Right hindlimb (tissue), 1 donor: ENCODE results near the gene TBL1X.
"Not testable (repeated sequence)": the region's sequence is repeated elsewhere in the genome, so short reads cannot be mapped to it uniquely, and the experiment has no call there.

Source experiments
- DNase-seq: peaks from one replicate; pipeline ENCODE4 v3.0.0-alpha.2; 2018

TBL1X gene

DNA sequence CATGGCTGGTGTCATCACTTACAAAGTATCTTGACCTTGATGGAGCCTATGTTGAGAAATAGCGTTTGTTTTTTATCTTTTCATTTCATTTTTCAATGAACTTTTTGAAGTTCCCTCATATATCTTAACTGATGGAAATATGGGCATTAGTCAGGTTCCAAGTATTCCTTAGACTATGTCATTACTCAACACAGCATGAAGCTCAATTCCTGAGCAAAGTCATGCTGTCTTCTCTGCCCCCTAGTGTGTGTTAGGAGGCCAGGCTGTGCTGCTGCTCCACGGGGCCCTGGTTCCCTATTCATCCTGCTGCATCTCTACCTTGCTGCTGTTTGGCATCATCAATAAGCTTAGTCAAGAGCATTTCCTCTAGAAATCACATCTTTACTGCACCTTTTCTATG is 259.9 kb downstream of the TBL1X start:
- no peak for DNase-seq

DNA sequence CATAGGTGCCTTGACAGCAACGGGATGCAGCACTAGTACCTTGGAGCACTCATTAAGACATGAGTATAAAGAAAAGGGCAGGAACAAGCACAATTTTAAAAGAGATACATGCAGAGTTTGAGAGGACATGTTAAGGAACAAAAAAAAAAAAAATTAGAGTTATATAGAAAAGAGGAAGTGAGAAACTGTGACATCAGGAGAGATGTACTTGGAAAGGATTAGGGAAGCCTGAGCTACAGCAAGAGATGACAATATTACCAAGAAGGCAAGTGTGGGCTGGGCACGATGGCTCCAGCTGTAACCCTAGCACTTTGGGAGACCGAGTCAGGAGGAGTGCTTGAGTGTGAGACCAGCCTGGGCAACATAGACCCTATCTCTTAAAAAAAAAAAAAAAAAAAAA is 263.4 kb downstream of the TBL1X start:
- DNase-seq, result no peak

DNA sequence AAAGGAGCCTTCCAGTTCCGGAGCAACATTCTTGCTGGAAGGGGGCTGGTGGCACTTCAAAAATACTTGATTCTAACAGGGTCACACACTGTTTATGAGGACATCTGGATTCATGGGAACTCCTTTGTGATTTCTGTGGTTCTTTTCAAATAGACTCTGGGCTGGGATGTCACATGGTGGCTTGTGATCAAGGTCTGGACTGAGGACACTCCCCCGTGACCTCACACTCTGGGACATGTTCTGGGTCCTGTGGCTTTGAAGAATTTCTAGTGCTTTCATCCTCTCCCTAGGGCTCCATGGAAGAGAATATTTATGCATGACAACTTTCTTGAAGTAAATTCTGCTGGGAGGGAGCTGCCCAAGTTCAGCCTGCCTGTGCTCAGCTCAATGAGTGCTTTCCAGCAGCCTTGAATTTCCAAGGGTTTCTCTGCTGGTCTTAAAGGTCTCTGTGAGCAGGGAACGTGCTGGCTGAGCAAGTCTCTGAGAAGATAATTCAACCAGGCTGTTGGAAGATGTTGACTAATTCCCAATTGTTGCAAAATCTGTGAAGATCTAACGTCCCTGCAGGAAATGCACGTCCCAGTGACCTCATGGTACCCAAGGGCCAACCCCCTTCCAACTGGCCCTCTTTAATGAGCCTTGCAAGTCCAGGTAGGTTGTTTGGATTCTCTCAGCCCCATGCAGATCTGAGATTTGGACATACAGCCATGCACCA is 264.5 kb downstream of the TBL1X start:
- DNase-seq, result no peak

DNA sequence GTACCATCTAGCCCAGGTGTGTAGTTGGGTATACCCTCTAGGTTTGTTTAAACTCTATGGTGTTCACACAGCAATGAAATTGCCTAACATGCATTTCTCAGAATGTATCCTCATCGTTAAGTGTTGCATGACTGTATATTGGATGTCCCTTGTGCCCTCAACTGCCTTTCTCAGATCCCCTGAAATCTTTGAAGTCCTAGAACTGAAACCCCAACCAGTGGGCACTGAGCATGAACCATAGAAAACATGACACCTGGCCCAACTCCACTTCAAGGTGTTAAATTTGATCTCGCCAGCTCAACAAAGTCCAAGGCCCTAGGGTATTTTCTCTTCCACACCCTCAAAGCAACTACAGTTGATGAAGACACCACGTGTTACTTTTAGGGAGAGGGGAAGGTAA is 265.2 kb downstream of the TBL1X start:
- DNase-seq, result no peak

DNA sequence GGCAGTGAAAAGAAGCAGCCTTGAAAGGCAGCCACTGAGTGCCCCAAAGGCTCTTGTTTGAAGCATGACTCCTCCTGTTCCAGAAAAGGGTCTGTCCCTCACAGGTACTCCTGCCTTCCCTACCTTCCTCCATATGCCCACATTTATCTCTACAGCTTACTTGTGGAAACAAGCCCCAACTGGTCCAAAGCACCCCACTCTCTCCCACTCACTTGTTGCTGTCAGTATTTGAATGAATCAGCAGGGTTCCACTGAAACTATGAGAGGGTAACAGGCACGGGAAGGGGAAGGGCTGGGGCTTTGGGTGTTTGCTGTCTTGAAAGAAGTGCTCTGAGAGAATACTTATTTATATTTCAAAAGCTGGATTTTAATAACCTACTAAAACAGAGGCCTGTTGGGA is 265.9 kb downstream of the TBL1X start:
- DNase-seq, result no peak

DNA sequence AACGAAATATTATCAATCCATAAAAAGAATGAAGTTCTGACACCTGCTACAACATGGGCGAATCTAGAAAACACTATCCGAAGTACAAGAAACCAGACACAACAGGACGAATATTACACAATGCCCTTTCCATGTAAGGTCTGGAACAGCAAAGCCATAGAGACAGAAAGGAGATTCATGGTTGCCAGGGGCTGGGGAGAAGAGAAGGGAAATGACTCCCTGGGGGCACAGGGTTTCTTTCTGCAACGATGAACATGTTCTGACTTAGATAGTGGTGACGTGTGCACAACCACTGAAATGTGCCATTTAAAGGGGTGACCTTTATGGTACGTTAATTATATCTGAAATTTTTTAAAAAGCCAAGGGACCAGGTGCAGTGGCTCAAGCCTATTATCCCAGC is 272.5 kb downstream of the TBL1X start:
- no peak for DNase-seq

DNA sequence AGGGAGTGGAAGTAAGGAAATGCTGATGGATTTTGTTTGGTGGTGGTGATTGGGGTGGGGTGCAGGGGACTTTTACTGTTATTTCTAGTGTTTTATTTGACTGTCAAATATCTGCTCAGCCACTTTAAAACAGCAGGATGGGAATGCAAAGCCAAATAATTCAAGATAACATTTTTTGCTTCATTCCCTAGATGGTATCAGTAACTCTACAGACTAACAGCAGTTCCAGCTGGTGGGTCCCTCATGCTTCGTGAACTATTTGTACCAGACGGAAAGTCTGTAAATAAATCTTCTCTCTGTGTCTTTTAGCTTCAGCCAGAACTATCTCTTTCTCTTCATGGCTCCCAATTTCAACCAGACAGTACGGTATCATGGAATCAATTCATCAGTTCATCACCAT is 273.3 kb downstream of the TBL1X start:
- DNase-seq, result no peak

DNA sequence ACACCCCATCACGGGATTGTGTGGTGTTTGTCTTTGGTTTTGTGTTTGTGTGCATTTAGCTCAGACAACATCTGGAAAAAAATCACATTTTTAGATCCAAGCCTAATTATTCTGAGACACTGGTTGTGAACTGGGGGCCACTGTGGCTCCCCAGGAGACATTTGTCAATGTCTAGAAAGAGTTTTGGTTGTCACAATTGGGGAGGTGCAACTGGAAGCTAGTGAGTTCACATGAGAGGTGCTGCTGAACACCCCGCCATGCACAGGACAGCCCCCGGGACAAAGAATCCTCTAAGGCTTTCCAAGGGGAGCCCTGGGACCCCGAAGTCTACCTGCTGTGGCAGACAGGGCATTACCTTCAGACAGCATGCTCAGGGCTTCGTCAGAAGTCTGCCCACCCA is 274.3 kb downstream of the TBL1X start:
- no peak for DNase-seq

DNA sequence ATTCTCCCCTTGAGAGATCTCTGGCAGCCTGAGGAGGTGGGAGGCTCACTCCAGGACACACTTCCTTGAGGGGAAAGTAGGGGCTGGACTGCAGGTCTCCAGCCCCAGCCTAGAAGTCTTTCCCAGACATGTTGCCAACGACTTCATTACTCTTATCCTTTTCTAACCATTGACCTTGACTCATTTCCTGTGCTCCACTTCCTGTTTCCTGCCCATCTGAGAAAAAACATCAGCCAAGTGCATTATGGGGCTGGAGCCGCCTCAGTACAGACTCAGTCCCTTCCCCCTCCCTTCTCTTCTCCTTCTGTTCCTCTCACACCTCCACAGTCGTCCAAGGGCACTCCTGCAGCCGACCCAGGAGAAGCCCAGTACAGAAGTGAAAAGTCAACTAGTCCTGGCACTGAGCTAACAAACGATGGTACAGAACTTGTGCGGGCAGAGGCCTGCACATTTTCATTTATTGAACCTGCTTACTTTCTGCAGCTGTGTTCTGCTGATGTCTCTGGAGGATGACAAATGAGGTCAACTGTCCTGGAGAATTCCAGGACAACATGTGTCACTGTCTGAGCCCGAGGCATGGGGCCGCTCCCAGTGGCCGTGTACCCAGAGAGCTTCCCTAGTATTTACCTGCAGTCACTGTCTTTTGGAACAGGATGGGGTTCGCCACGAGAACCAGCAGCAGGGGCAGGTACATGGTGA is 280.7 kb downstream of the TBL1X start:
- DNase-seq, result no peak

DNA sequence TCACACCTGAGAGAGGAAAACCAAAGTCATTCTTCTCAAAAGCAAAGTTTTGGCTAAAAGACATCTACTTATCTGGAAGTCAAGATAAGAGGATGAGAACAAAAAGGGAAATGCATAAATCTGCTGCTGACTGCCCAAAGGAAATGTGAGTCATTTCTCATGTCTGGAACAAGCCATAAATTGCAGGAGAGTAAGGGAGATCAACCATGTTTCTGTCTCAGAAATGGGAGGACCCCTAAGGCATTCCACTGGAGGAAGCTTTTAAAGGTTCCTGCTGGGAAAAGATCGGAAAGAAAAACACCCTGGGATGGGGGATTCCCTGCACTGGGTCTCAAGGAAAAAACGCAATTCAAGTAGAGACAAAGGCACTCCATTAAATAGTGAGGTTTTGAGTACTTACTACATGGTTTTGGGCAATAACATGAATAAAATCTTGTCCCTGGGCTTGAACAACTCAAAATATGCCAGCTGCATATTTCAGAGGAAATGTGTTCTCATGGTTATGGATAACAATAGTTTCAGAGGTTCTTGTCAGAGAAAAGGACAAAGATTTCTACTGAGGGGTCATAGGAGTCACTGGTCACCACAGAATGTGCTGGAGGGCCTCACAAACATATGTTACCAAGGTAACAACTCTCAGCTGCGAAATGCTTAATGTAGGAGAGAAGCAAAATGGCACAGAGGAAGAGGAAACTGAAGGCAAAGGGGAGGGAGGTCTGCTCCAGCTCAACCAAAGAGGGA is 281.5 kb downstream of the TBL1X start:
- DNase-seq, result no peak

DNA sequence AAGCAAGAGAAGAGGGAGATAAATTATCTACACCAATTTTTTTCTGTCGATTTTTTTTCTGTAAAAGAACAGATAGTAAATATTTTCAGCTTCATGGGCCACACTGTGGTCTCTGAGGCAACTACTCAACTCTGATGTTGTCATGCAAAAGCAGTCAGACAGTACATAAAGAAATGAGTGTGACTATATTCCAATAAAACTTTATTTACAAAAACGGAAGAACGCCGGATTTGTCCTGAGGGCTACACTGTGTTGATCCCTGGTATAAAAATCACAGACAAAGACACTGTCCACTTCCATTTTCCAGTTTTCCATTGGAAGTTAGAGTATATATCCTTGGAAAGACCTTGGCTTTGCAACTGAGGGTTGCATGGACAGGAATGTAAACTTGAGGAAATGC is 282.8 kb downstream of the TBL1X start:
- no peak for DNase-seq

DNA sequence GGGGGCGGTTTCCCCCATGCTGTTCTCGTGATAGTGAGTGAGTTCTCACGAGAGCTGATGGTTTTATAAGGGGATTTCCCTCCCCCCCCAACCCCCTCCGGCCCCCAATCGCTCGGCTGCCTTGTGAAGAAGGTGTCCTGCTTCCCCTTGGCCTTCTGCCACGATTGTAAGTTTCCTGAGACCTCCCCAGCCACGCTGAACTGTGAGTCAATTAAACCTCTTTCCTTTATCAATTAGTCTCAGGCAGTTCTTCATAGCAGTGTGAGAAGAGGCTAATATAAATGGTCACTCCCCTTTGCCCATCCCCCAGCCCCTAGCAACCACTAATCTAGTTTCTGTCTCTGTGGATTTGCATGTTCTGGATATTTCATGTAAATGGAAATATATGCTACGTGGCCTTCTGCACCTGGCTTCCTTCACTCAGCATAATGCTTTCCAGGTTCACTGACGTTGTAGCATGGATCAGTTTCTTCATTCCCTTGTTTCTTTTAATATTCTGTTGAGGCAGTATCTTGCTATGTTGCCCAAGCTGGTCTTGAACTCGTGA is 284.4 kb downstream of the TBL1X start:
- no peak for DNase-seq

DNA sequence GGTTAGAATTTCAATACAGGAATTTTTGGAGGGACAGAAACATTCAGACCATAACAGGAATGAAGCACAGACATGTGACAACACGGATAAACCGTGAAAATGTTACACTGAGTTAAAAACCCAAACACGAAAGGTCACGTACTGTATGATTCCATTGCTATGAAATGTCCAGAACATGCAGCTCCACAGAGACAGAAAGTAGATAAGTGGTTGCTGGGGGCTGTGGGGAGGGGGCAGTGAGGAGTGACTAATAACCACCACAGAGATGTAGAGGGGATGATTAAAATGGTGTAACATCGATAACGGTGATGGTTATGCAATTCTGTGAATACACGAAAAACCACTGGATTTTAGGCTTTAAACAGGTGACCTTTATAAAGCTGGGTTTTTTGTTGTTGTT is 292.5 kb downstream of the TBL1X start:
- DNase-seq, result no peak

DNA sequence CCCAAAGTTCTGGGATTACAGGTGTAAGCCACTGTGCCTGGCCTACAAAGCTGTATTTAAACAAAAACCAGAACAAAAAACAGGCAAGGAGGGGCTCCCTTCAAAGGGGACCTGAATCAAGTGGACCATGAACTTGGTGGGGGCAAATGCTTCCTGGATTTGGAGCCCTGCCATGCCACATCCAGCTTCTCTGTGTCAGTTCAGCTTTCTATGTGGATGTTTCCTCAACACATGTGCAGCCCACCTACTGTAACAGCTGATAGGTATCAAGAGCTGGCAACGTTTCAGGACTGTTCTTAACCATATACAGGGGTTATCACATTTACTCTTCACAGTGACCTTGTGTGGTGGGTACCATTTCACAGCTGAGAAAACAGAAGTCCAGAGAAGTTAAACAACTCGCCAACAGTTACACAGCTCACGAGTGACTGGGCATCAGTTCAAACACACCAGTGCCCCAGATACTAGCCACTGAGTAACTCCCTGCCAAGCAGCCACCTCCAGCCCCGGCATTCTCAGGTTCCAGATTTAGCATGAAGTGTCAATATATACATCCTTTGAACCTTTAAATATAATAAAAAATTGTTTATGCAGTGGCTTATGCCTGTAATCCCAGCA is 293.3 kb downstream of the TBL1X start:
- no peak for DNase-seq

DNA sequence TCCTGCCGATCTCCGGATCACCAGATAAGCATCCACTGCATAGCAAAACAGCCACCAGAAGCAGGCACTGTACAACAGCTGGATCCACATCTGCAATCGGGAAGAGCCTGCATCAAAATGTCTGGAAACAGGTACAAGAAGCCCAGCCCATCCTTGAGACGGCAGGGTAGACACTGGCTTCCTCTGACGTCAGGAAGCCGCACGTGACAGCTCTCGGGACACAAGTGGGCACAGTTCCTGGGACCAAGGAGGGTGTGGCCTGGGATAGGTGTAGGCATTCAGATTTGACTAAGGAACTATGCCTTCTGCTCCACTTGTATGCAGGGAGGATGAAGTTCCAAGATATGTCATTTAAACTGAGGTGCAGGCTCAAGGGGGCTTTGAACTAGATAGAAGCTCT is 294.5 kb downstream of the TBL1X start:
- no peak for DNase-seq

DNA sequence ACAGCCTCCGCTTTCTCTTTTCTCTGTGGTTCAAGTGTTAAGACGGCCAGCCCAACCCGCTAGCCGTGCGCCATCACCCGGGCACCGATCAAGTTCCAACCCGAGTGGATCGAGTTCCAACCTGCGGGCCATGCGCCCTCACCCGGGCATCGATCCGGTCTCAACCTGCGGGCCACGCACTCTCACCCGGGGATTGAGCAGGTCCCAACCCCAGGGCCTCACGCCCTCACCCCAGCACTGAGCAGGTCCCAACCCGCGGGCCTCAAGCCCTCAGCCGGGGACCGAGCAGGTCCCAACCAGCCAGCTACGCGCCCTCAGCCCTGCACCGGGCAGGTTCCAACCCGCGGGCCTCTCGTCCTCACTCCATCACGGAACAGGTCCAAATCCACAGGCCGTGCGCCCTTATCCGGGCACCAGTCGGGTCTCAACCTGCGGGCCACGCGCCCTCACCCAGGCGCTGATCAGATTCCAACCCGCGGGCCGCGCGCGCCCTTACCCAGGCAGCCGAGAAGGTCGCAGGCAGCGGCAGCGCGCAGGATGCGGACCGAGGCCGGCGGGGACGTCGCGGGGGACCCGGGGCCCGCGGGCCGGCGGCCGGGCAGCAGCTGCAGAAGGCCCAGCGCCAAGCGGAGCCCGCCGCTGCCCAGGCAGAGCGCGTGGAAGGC is 300.3 kb downstream of the TBL1X start:
- DNase-seq, result no peak

DNA sequence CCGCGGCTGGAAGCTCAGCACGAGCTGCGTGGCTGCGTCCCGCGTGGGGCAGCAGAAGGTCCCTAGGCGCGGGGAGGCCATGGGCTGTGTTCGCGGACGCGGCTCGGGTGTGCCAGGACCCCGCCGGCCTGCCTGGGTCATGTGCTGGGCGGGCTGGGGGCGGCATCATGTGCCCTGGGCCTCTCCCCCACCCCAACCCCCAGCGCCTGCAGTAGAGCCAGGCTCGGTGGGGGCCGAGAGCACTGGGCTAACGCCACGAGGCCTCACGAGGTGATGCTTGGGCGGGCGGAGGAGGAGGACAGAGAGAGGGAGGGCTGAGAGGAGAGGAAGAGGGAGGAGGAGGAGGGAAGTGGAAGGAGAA is 300.9 kb downstream of the TBL1X start, which contains the start of gene GPR143:
Gene GPR143, minus strand, starts transcription at position 111 of the 361 bp plus-strand sequence. Its CDS starts 30 bp downstream, at position 81.
- DNase-seq, result no peak

DNA sequence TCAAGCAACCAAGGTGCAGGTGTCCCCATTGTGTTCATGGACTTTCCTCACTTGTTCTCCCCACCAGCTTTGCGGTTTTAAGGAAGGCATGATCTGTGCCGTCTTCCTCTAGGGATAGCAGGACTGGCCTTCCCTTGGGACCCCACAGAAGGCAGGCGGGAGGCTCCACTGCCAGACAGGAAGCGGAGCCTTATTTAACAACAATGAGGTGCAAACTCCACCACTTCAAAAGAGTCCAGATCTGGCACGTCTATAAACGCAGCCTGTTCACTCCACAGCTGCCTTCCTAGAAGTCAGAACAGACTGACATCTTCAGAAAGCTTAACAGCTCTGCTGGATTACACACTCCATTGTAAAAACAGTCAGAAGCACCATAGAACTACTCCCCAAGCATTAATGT is 302.5 kb downstream of the TBL1X start:
- DNase-seq, result no peak

DNA sequence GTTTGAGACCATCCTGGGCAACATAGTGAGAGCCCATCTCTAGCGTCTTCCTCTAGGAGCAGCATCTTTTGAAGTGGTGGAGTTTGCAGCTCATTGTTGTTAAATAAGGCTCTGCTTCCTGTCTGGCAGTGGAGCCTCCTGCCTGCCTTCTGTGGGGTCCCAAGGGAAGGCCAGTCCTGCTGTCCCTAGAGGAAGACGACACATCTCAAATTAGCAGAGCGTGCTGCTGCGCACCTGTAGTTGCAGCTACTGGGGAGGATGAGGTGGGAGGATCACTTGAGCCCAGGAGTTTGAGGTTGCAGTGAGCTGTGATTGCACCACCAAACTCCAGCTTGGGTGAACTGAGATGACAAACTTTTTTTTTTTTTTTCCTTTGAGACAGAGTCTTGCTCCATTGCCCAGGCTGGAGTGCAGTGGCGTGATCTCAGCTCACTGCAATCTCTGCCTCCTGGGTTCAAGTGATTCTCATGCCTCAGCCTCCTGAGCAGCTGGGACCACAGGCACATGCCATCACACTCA is 303.5 kb downstream of the TBL1X start:
- not testable (repeated sequence) for DNase-seq

DNA sequence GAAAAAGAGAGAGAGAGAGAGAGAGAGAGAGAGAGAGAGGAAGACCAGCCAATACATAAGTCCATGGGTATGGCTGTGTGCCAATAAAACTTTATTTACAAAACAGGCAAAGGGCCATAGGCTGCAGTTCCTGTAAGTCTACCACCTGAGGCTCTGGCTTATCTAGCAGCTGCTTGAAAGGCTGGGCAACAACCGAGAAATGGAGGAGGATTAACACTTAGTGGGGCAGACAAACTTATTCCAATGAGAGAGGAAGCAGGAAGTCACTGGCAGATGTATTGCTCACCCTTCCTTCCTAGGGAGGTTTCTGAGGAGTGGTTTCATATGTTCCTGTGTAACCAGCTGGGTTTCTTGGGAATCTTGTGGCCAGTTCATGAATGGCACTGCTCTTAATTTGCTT is 305.5 kb downstream of the TBL1X start:
- DNase-seq, result no peak

DNA sequence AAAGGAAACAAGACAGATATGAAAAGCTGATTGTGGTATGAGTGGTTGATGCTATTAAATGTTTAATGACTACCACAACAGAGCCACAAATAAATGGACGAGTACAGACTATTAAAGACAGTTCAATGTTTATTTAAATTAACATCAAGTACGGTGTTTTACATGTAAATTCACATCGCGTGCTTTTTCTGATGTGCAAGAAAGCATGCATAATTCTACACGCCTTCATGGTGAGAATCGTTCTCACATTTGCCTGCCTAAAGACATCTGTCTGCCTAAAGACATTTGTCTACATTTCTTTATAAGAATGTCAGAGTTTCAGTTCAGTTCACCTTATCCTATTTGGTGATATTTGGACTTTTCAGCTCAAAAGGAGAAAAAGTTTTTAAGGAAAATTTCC is 308.1 kb downstream of the TBL1X start:
- DNase-seq, result no peak

DNA sequence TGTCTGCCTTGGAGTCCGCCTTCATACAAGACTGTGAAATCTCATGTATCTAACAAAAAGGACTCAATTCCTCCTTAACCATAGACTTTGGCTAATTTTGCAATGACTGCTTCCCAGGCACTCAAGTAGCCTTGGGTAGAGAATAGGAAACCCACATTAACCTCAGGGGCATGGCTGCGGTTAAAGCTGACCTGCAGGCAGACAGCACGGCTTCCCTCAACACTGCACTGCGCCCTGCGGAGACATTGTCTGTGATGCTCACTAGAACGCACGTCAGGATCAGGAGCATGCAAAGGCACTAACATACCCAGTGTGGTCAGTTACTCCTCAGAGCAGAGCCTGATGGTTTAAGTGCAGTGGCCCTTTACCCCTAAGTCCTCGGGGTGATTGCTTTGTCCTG is 311.1 kb downstream of the TBL1X start:
- DNase-seq, result no peak

DNA sequence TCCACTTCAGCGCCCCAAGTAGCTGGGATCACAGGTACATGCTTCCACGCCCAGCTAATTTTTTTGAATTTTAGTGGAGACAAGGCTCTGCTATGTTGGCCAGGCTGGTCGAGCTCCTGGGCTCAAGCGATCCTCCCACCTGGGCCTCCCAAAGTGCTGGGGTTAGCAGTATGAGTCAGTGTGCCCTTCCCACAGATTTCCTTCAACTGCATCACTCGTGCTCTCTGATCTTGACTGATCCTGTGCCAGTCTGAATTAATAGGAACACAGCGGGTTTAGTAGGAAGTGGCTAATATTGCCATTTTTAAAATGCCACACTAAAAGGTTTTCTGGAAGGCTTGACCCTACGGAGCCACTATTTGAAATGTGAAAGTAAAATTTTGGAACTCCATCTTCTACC is 317.1 kb downstream of the TBL1X start:
- DNase-seq, result no peak
